ENCODE data around the gene TUBB2B.

DNA sequence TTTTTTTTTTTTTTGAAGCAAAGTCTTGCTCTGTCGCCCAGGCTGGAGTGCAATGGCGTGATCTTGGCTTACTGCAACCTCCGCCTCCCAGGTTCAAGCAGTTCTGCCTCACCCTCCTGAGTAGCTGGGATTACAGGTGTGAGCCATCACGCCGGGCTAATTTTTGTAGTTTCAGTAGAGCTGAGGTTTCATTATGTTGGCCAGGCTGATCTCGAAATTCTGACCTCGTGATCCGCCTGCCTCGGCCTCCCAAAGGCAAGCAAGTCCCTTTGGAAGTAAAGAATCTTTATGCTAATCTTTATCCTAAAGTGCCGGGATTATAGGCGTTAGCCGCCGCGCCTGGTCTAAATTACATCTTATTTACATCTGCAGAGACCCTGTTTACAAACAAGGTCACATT is 32.8 kb upstream of the TUBB2B start:
- TF ChIP-seq PPARA (CRISPR knock-in tag; IDR thresholded peaks at IDR 0.05; ENCODE audit: borderline replicate concordance) = no peak
- no peak for TF ChIP-seq CSDC2 (CRISPR knock-in tag; IDR thresholded peaks at IDR 0.05)
- TF ChIP-seq ARNTL (CRISPR knock-in tag; IDR thresholded peaks at IDR 0.05; ENCODE audit: borderline replicate concordance, low read depth) = no peak
- TF ChIP-seq ZNF70 (CRISPR knock-in tag; IDR thresholded peaks at IDR 0.05) = no peak
- TF ChIP-seq ISL1 (CRISPR knock-in tag; IDR thresholded peaks at IDR 0.05) = no peak
- no peak for TF ChIP-seq SNAI2 (CRISPR knock-in tag; IDR thresholded peaks at IDR 0.05)
- no peak for TF ChIP-seq POU6F1 (CRISPR knock-in tag; IDR thresholded peaks at IDR 0.05; ENCODE audit: borderline replicate concordance, low read depth)
- no peak for TF ChIP-seq ZFP3 (CRISPR knock-in tag; IDR thresholded peaks at IDR 0.05)
- TF ChIP-seq ZC3H10 (CRISPR knock-in tag; IDR thresholded peaks at IDR 0.05) = no peak
